IMR-90 (cell line): ENCODE data around the gene TFDP2. TPM values are rescaled to one million over a fixed set of nuclear protein-coding genes. Genes with fewer than 3 reads are reported as not detected.

Experiments
- ATAC-seq: fragments of 200-7000 bp; cut with Tn5 transposase; 2 replicates; pipeline ENCODE4 v1.9.1; 2020; ENCODE audit warnings: low read depth, mild to moderate bottlenecking, moderate library complexity
- BruUV-seq: library from RNA; stranded (reverse); fragments of 400-500 nt; replicated peaks from 2 replicates; lab custom pipeline; 2021; lab: Mats Ljungman, UMichigan
- CTCF ChIA-PET: fragments of 300-600 bp; formaldehyde crosslinking; extraction: SDS; loops from one replicate; lab custom pipeline; 2021; ENCODE audit warnings: antibody characterized with exemption; lab: Yijun Ruan, JAX
- POLR2A ChIA-PET: fragments of 300-600 bp; sonication (Branson Sonifier 250); formaldehyde crosslinking; loops from one replicate; lab custom pipeline; 2022; ENCODE audit warnings: antibody characterized with exemption; ENCODE audit not compliant: unreplicated experiment; lab: Charles Lee
- DNase-seq: peaks from one replicate; pipeline ENCODE4 v3.0.0; 2013
- H2AFZ ChIP-seq: replicated peaks from 2 replicates; pipeline ENCODE3; 2013; ENCODE audit warnings: low read length, mild to moderate bottlenecking; ENCODE audit not compliant: poor library complexity
- H2AK5ac ChIP-seq: 2 replicates; pipeline ENCODE4 v1.6.1; 2013; ENCODE audit warnings: low read depth, low read length, inconsistent platforms
- H2AK9ac ChIP-seq: replicated peaks from 2 replicates; pipeline ENCODE3; 2013; ENCODE audit warnings: mild to moderate bottlenecking, low read depth, low read length, moderate library complexity; ENCODE audit not compliant: poor library complexity
- H2BK120ac ChIP-seq: 2 replicates; pipeline ENCODE4 v1.6.1; 2013; ENCODE audit warnings: low read depth, low read length, inconsistent platforms
- H2BK15ac ChIP-seq: 3 replicates; pipeline ENCODE4 v1.6.1; 2013; ENCODE audit warnings: low read depth, low read length, inconsistent platforms
- H2BK20ac ChIP-seq: 2 replicates; pipeline ENCODE4 v1.6.1; 2013; ENCODE audit warnings: low read depth, mild to moderate bottlenecking, inconsistent platforms, low read length, moderate library complexity
- H2BK5ac ChIP-seq: 2 replicates; pipeline ENCODE4 v1.6.1; 2013; ENCODE audit warnings: mild to moderate bottlenecking, low read depth, low read length, inconsistent platforms; ENCODE audit not compliant: poor library complexity, severe bottlenecking
- H3K14ac ChIP-seq: replicated peaks from 2 replicates; pipeline ENCODE4 v1.6.1; 2013; ENCODE audit warnings: low read depth, low read length, inconsistent platforms
- H3K18ac ChIP-seq: 2 replicates; pipeline ENCODE4 v1.6.1; 2013; ENCODE audit warnings: low read depth, low read length, control low read depth
- H3K23ac ChIP-seq: 2 replicates; pipeline ENCODE4 v1.6.1; 2013; ENCODE audit warnings: low read depth, low read length, inconsistent platforms
- H3K27ac ChIP-seq: 2 replicates; pipeline ENCODE4 v1.5.1; 2013; ENCODE audit warnings: mild to moderate bottlenecking, control low read depth, low read length; ENCODE audit not compliant: insufficient read depth
- H3K27me3 ChIP-seq: 2 replicates; pipeline ENCODE4 v1.6.1; 2013; ENCODE audit warnings: low read length; ENCODE audit not compliant: control insufficient read depth, insufficient read depth
- H3K36me3 ChIP-seq: 2 replicates; pipeline ENCODE4 v1.6.1; 2013; ENCODE audit warnings: low read length, mixed read lengths; ENCODE audit not compliant: control insufficient read depth, insufficient read depth
- H3K4ac ChIP-seq: 2 replicates; pipeline ENCODE4 v1.6.1; 2013; ENCODE audit warnings: low read depth, low read length, inconsistent platforms
- H3K4me1 ChIP-seq: 2 replicates; pipeline ENCODE4 v1.6.1; 2013; ENCODE audit warnings: low read length, mixed read lengths; ENCODE audit not compliant: control insufficient read depth, insufficient read depth
- H3K4me2 ChIP-seq: 2 replicates; pipeline ENCODE4 v1.6.1; 2013; ENCODE audit warnings: low read depth, mild to moderate bottlenecking, control low read depth, low read length, moderate library complexity
- H3K4me3 ChIP-seq: 2 replicates; pipeline ENCODE4 v1.5.1; 2013; ENCODE audit warnings: low read depth, mild to moderate bottlenecking, control low read depth, low read length, moderate library complexity; ENCODE audit not compliant: insufficient read depth
- H3K56ac ChIP-seq: 2 replicates; pipeline ENCODE4 v1.6.1; 2013; ENCODE audit warnings: low read length, inconsistent platforms; ENCODE audit not compliant: insufficient read depth; ENCODE audit errors: extremely low read depth
- H3K79me1 ChIP-seq, 2 experiments: 2 replicates each; pipeline ENCODE4 v1.6.1; 2013; ENCODE audit warnings: low read length in 2 of 2, inconsistent platforms in 1 of 2, low read depth in 1 of 2
- H3K9ac ChIP-seq: 2 replicates; pipeline ENCODE4 v1.6.1; 2013; ENCODE audit warnings: low read depth, low read length, control low read depth
- H3K9me1 ChIP-seq: 2 replicates; pipeline ENCODE4 v1.6.1; 2013; ENCODE audit warnings: low read length, inconsistent platforms; ENCODE audit not compliant: insufficient read depth
- H3K9me3 ChIP-seq: 2 replicates; pipeline ENCODE4 v1.6.1; 2013; ENCODE audit warnings: low read length; ENCODE audit not compliant: control insufficient read depth, insufficient read depth
- H4K20me1 ChIP-seq: 2 replicates; pipeline ENCODE4 v1.6.1; 2013; ENCODE audit warnings: low read length, inconsistent platforms; ENCODE audit not compliant: insufficient read depth
- H4K5ac ChIP-seq: 2 replicates; pipeline ENCODE4 v1.6.1; 2013; ENCODE audit warnings: mild to moderate bottlenecking, low read depth, low read length, control low read depth
- H4K8ac ChIP-seq, 2 experiments: 2 replicates each; pipeline ENCODE4 v1.6.1; 2013; ENCODE audit warnings: low read depth in 2 of 2, low read length in 2 of 2, control low read depth in 1 of 2, inconsistent platforms in 1 of 2
- H4K91ac ChIP-seq: 2 replicates; pipeline ENCODE4 v1.6.1; 2013; ENCODE audit warnings: low read depth, low read length, inconsistent platforms; ENCODE audit not compliant: insufficient read depth
- CEBPB ChIP-seq: IDR thresholded peaks from 2 replicates; pipeline ENCODE4 v1.6.1; 2012; ENCODE audit warnings: low read depth, low read length, improper control_type of control experiment
- FOS ChIP-seq: fragments of 150-350 bp; IDR thresholded peaks from 2 replicates; pipeline ENCODE4 v1.6.1; 2016; ENCODE audit warnings: low read depth, low read length
- MAFK ChIP-seq: IDR thresholded peaks from 2 replicates; pipeline ENCODE4 v1.6.1; 2012; ENCODE audit warnings: low read depth, low read length, improper control_type of control experiment
- MAZ ChIP-seq: IDR thresholded peaks from 2 replicates; pipeline ENCODE4 v1.6.1; 2012; ENCODE audit warnings: low read depth, mild to moderate bottlenecking, low read length, improper control_type of control experiment, moderate library complexity, borderline replicate concordance
- MXI1 ChIP-seq: IDR thresholded peaks from 2 replicates; pipeline ENCODE4 v1.6.1; 2012; ENCODE audit warnings: low read depth, mild to moderate bottlenecking, low read length, moderate library complexity, borderline replicate concordance
- NFE2L2 ChIP-seq: fragments of 150-350 bp; IDR thresholded peaks from 2 replicates; pipeline ENCODE4 v1.6.1; 2016; ENCODE audit warnings: low read depth, mild to moderate bottlenecking, low read length
- POLR2A ChIP-seq: IDR thresholded peaks from 2 replicates; pipeline ENCODE4 v1.6.1; 2012; ENCODE audit warnings: mild to moderate bottlenecking, low read depth, low read length
- RFX5 ChIP-seq: IDR thresholded peaks from 2 replicates; pipeline ENCODE4 v1.8.0; 2012; ENCODE audit warnings: low read depth, mild to moderate bottlenecking, low read length, moderate library complexity
- SMC3 ChIP-seq: fragments of 150-350 bp; IDR thresholded peaks from 2 replicates; pipeline ENCODE4 v1.6.1; 2016; ENCODE audit warnings: low read depth, mild to moderate bottlenecking, antibody characterized with exemption, low read length, moderate library complexity
- WGBS, 2 experiments: methylation state at CpG; one replicate each; pipeline versions ENCODE4 v1.1.5 to v1.1.7; 2013; ENCODE audit warnings: missing lambda C conversion rate in 2 of 2; ENCODE audit not compliant: insufficient read length in 1 of 2; ENCODE audit errors: extremely low coverage in 2 of 2; 5-methylcytosine and 5-hydroxymethylcytosine counted together
- dilution Hi-C: fragments of 300-500 bp; cut with HindIII; formaldehyde crosslinking; loops from one replicate; pipeline ENCODE4 v1.14.3; 2018; ENCODE audit warnings: low sequenced_read_pairs; ENCODE audit not compliant: unreplicated experiment
- in situ Hi-C: fragments of 300-500 bp; cut with MboI; formaldehyde crosslinking; loops from 3 replicates; pipeline ENCODE4 v1.14.3; 2019; ENCODE audit warnings: low sequenced_read_pairs, inconsistent platforms, mixed read lengths
- intact Hi-C: fragments of 100-400 bp; cut with micrococcal nuclease; formaldehyde crosslinking; loops from 2 replicates; pipeline ENCODE4 v1.10.0; 2022
- polyA plus RNA-seq, 3 experiments: library from polyadenylated mRNA; depleted of rRNA; stranded (reverse); fragments of >200 nt; gene quantifications; 2 replicates each; pipeline ENCODE4 v1.2.3, GENCODE V29; 2012; ENCODE audit warnings: low replicate concordance in 1 of 3
- total RNA-seq: library from RNA; depleted of rRNA; stranded (reverse); fragments of >200 nt; gene quantifications from 2 replicates; pipeline ENCODE4 v1.2.3, GENCODE V29; 2012
- TF ChIP-seq, protein P1 (sequence below): fragments of 150-350 bp; IDR thresholded peaks from 2 replicates; pipeline ENCODE4 v1.6.1; 2016; ENCODE audit warnings: low read depth, mild to moderate bottlenecking, low read length, moderate library complexity, borderline replicate concordance
- TF ChIP-seq, protein P2 (sequence below): fragments of 150-350 bp; IDR thresholded peaks from 2 replicates; pipeline ENCODE4 v1.6.1; 2017; ENCODE audit warnings: mild to moderate bottlenecking, antibody characterized with exemption, low read length, low read depth
- TF ChIP-seq, protein P3 (sequence below): conservative IDR thresholded peaks from 2 replicates; pipeline ENCODE4 v1.5.1; 2012; ENCODE audit warnings: mild to moderate bottlenecking, low read depth, low read length, improper control_type of control experiment

Gene TFDP2
- total and polyA plus RNA-seq, 2 of the 4 experiments (the other 2 are of a cell fraction): 10.7 to 23.7 TPM

DNA sequence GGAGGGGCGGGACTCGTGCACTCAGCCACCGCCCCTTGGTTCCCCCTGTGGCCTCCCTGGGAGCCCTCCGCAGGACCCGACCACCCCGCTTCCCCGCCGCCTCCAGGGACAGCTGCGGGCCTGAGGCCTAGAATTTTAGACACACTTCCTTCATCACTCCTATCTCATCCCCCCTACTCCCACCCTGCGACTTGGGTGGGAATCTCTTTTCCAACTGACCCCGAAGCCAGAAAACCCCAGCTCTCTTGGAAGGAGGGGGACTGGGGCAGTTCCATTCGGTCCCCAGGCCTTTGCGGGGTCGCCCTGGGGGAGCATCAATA is 289 bp upstream of the TFDP2 start:
- dilution Hi-C loops: no loop called here
- peak overlapping the region; percentile 79 for H4K5ac ChIP-seq
- 0 out of 2 replicates have a peak overlapping the region, but pooled peaks have one; percentile 16 for H3K18ac ChIP-seq
- no peak overlapping the region for H3K23ac ChIP-seq
- no CpG with 5 or more reads among the region's 14 CpGs for WGBS, 2 experiments
- H3K4me3 ChIP-seq: peak overlapping the region; percentile 48
- H3K27me3 ChIP-seq: no peaks in the 10 kb centered on the region
- H2BK5ac ChIP-seq: no peak overlapping the region
- H3K56ac ChIP-seq: no peak overlapping the region
- H3K27ac ChIP-seq: peak overlapping the region; percentile 13; the same call in 1 of the 2 replicates
- in situ Hi-C loops: no loop called here
- H2AFZ ChIP-seq: peak overlapping the region; percentile 97
- H3K9ac ChIP-seq: 0 out of 2 replicates have a peak overlapping the region, but pooled peaks have one; percentile 15
- H3K4me1 ChIP-seq: peaks cover 4% of the 10 kb centered on the region
- peaks cover 11 to 22% of the 10 kb centered on the region in 2 experiments; a peak in 2 of 4 replicates for H3K79me1 ChIP-seq
- TF ChIP-seq RFX5 (no peak), NFE2L2 (no peak), CEBPB (no peak), MAFK (no peak), POLR2A (no peak), SMC3 (no peak), FOS (no peak), MAZ (no peak), MXI1 (no peak)
- TF ChIP-seq, protein P1, sequence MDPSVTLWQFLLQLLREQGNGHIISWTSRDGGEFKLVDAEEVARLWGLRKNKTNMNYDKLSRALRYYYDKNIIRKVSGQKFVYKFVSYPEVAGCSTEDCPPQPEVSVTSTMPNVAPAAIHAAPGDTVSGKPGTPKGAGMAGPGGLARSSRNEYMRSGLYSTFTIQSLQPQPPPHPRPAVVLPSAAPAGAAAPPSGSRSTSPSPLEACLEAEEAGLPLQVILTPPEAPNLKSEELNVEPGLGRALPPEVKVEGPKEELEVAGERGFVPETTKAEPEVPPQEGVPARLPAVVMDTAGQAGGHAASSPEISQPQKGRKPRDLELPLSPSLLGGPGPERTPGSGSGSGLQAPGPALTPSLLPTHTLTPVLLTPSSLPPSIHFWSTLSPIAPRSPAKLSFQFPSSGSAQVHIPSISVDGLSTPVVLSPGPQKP: no peak
- TF ChIP-seq, protein P2, sequence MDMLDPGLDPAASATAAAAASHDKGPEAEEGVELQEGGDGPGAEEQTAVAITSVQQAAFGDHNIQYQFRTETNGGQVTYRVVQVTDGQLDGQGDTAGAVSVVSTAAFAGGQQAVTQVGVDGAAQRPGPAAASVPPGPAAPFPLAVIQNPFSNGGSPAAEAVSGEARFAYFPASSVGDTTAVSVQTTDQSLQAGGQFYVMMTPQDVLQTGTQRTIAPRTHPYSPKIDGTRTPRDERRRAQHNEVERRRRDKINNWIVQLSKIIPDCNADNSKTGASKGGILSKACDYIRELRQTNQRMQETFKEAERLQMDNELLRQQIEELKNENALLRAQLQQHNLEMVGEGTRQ: no peak
- TF ChIP-seq, protein P3, sequence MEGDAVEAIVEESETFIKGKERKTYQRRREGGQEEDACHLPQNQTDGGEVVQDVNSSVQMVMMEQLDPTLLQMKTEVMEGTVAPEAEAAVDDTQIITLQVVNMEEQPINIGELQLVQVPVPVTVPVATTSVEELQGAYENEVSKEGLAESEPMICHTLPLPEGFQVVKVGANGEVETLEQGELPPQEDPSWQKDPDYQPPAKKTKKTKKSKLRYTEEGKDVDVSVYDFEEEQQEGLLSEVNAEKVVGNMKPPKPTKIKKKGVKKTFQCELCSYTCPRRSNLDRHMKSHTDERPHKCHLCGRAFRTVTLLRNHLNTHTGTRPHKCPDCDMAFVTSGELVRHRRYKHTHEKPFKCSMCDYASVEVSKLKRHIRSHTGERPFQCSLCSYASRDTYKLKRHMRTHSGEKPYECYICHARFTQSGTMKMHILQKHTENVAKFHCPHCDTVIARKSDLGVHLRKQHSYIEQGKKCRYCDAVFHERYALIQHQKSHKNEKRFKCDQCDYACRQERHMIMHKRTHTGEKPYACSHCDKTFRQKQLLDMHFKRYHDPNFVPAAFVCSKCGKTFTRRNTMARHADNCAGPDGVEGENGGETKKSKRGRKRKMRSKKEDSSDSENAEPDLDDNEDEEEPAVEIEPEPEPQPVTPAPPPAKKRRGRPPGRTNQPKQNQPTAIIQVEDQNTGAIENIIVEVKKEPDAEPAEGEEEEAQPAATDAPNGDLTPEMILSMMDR: no peak
- intact Hi-C loops: no loop called here
- H3K9me1 ChIP-seq: no peaks in the 10 kb centered on the region
- H4K8ac ChIP-seq: peak overlapping the region; percentile 56 to 90; a peak in 2 of 4 replicates
- CTCF ChIA-PET: interaction anchor here (1.0 kb wide), 1 partner anchor 16 kb away, joined by 4 read pairs; no protein-coding TSS in a partner anchor
- no TSS peak for BruUV-seq
- H3K14ac ChIP-seq: no peak overlapping the region
- POLR2A ChIA-PET: interaction anchor here (0.9 kb wide), 1 partner anchor 15 kb away, joined by 3 read pairs; no protein-coding TSS in a partner anchor
- no peak overlapping the region for H2BK20ac ChIP-seq
- H3K4me2 ChIP-seq: peak overlapping the region; percentile 69; the same call in 1 of the 2 replicates
- no peak overlapping the region for H2BK120ac ChIP-seq
- no peak overlapping the region for H3K4ac ChIP-seq
- no peak; the same call in 1 of the 2 replicates for ATAC-seq
- H3K9me3 ChIP-seq: no peaks in the 10 kb centered on the region
- H3K36me3 ChIP-seq: no peaks in the 10 kb centered on the region
- no peaks in the 10 kb centered on the region for H4K20me1 ChIP-seq
- no peak overlapping the region for H4K91ac ChIP-seq
- H2BK15ac ChIP-seq: no peak overlapping the region
- H2AK9ac ChIP-seq: no peak overlapping the region
- H2AK5ac ChIP-seq: no peak overlapping the region
- DNase-seq: no peak
